CD8-positive, alpha-beta memory T cell (primary cell): ENCODE measurements around the gene NCS1. TPM values are rescaled to one million over a fixed set of nuclear protein-coding genes. Genes with fewer than 3 reads are reported as not detected.

Experiments
- CTCF ChIA-PET: fragments of 350-600 bp; sonication (Branson Sonifier 250); formaldehyde crosslinking; loops from one replicate; lab custom pipeline; 2021; ENCODE audit warnings: antibody characterized with exemption; lab: Charles Lee
- POLR2A ChIA-PET: fragments of 350-600 bp; sonication (Branson Sonifier 250); formaldehyde crosslinking; loops from one replicate; lab custom pipeline; 2021; ENCODE audit warnings: antibody characterized with exemption; lab: Charles Lee
- DNase-seq, 5 donors: peaks; one replicate each; pipeline versions ENCODE4 v3.0.0 to v3.0.0-alpha.2; 2020 to 2022; ENCODE audit warnings: mixed read lengths in 1 of 5
- H3K27ac ChIP-seq: one replicate; pipeline ENCODE4 v1.7.0; 2013; ENCODE audit warnings: low read depth, mild to moderate bottlenecking, low read length, moderate library complexity
- H3K27me3 ChIP-seq: 2 replicates; pipeline ENCODE4 v1.7.0; 2013; ENCODE audit warnings: low read length, mild to moderate bottlenecking; ENCODE audit not compliant: insufficient read depth, poor library complexity, severe bottlenecking
- H3K36me3 ChIP-seq: 2 replicates; pipeline ENCODE4 v1.7.0; 2013; ENCODE audit warnings: mild to moderate bottlenecking, low read length, moderate library complexity; ENCODE audit not compliant: insufficient read depth
- H3K4me1 ChIP-seq: 2 replicates; pipeline ENCODE4 v1.7.0; 2013; ENCODE audit warnings: mild to moderate bottlenecking, low read length, moderate library complexity; ENCODE audit not compliant: insufficient read depth
- H3K4me3 ChIP-seq: 2 replicates; pipeline ENCODE4 v1.7.0; 2013; ENCODE audit warnings: mild to moderate bottlenecking, low read length
- H3K9me3 ChIP-seq: 2 replicates; pipeline ENCODE4 v1.7.0; 2013; ENCODE audit warnings: mild to moderate bottlenecking, low read length
- H3K27ac Mint-ChIP-seq, 8 donors: one replicate each; pipeline ENCODE4 v1.8.0; 2020 to 2021; ENCODE audit warnings: mixed read lengths in 8 of 8, mild to moderate bottlenecking in 6 of 8, inconsistent platforms in 3 of 8, moderate library complexity in 3 of 8
- H3K27me3 Mint-ChIP-seq, 2 donors: one replicate each; pipeline ENCODE4 v1.8.0; 2020 to 2021; ENCODE audit warnings: mixed read lengths in 2 of 2, mild to moderate bottlenecking in 1 of 2, moderate library complexity in 1 of 2
- H3K36me3 Mint-ChIP-seq, 3 donors: one replicate each; pipeline ENCODE4 v1.8.0; 2020 to 2021; ENCODE audit warnings: mixed read lengths in 3 of 3, inconsistent platforms in 1 of 3, mild to moderate bottlenecking in 1 of 3
- H3K4me1 Mint-ChIP-seq, 3 donors: one replicate each; pipeline ENCODE4 v1.8.0; 2020 to 2021; ENCODE audit warnings: mixed read lengths in 3 of 3, inconsistent platforms in 1 of 3, mild to moderate bottlenecking in 1 of 3
- H3K4me3 Mint-ChIP-seq, 7 donors: one replicate each; pipeline ENCODE4 v1.8.0; 2020 to 2021; ENCODE audit warnings: mixed read lengths in 7 of 7, mild to moderate bottlenecking in 6 of 7, moderate library complexity in 4 of 7, inconsistent platforms in 2 of 7
- H3K9me3 Mint-ChIP-seq, 5 donors: one replicate each; pipeline ENCODE4 v1.8.0; 2020 to 2022; ENCODE audit warnings: mixed read lengths in 5 of 5, mild to moderate bottlenecking in 3 of 5, moderate library complexity in 2 of 5, inconsistent platforms in 1 of 5
- polyA plus RNA-seq: library from polyadenylated mRNA; unstranded; fragments of 300-500 nt; fragmentation: Illumina TruSeq; gene quantifications from one replicate; pipeline ENCODE4 v1.2.3, GENCODE V29; 2021
- total RNA-seq, 2 experiments: library from RNA; stranded (reverse); gene quantifications; one replicate each; pipeline ENCODE4 v1.2.3, GENCODE V29; 2021

Gene NCS1
- total and polyA plus RNA-seq, 3 experiments from 2014 or later = 0.54 to 24.3 (median 23.6) TPM

DNA sequence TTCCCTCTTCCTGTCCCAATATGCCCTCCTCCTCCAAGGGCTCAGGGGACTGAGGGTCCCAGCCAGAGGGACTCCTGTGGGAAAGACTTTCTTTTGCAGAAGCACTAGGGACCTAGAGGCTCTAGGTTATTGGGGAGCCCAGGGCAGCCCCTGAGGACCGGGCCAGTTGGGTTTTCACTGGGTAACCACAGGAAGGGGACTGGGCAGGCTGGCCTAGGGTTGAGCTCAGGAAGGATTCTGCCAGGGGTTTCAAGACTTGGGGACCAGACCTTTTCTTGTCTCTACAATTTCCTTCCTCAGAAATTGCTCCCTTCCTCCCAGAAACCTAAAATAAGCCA lies 69.0 kb downstream of the NCS1 start:
- Mint-ChIP-seq H3K36me3 (no peaks in the 10 kb centered on the region), H3K4me3 (no peak overlapping the region), H3K27ac (no peak overlapping the region), H3K4me1 (peaks cover 13 to 30% (median 24%) of the 10 kb centered on the region in 3 donors), H3K27me3 (peaks cover 0 to 1% of the 10 kb centered on the region in 2 donors), H3K9me3 (no peaks in the 10 kb centered on the region)
- no peak overlapping the region for H3K4me3 ChIP-seq
- no peaks in the 10 kb centered on the region for H3K36me3 ChIP-seq
- no peak overlapping the region for H3K27ac ChIP-seq
- POLR2A ChIA-PET = no interaction called here
- CTCF ChIA-PET = interaction anchor here (10.9 kb wide), 1 partner anchor 134 kb away, joined by 86 read pairs; no protein-coding TSS in a partner anchor
- H3K27me3 ChIP-seq = no peaks in the 10 kb centered on the region
- no peaks in the 10 kb centered on the region for H3K9me3 ChIP-seq
- H3K4me1 ChIP-seq = peaks cover 24% of the 10 kb centered on the region
- DNase-seq = no peak

DNA sequence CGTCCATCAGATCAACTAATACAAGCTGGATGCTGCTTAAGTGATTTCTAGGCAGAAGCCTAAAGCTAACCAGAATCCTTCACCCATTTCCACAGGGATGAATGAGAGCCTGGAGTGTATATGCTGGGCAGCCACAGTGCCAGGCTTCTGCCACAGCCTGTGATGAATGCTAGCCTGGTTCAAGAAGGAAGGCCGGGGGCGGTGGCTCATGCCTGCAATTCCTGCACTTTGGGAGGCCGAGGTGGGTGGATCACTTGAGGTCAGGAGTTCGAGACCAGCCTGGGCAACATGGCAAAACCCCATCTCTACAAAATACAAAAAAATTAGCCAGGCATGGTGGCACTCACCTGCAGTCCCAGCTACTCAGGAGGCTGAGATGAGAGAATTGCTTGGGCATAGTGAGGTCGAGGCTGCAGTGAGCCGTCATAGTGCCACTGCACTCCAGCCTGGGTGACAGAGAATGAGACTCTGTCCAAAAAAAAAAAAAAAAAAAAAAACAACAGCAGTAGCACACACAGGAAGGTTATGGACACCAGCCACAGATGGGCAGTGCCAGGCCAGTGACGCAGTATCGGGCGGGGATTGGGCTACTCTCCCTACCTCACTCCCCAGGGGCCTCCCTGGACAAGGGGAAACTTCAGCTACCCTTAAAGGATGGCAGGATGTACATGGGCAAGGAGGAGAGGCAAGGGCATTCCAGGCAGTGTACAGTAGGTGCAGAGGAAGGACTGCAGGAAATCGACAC lies 70.2 kb downstream of the NCS1 start:
- H3K4me1 Mint-ChIP-seq = peaks cover 13 to 26% (median 24%) of the 10 kb centered on the region in 3 donors
- no peak overlapping the region for H3K27ac ChIP-seq
- ChIA-PET CTCF (interaction anchor here (0.8 to 10.9 kb wide), 15 partner anchors 11 to 446 kb away, joined by 3 to 86 read pairs (median 3); no protein-coding TSS in a partner anchor), POLR2A (interaction anchor here (0.6 kb wide), 1 partner anchor 194 kb away, joined by 8 read pairs; no protein-coding TSS in a partner anchor)
- no peak for DNase-seq
- peak overlapping the region; percentile 12 for H3K4me3 ChIP-seq
- peaks cover 21% of the 10 kb centered on the region for H3K4me1 ChIP-seq
- peak overlapping the region in 7 of 8 donors; percentile 13 to 89 (median 70) for H3K27ac Mint-ChIP-seq
- no peaks in the 10 kb centered on the region for H3K36me3 ChIP-seq
- no peaks in the 10 kb centered on the region for H3K36me3 Mint-ChIP-seq
- H3K27me3 Mint-ChIP-seq = peaks cover 0 to 1% of the 10 kb centered on the region in 2 donors
- H3K4me3 Mint-ChIP-seq = peak overlapping the region in 6 of 7 donors; percentile 61 to 82 (median 78)
- no peaks in the 10 kb centered on the region for H3K9me3 ChIP-seq
- H3K9me3 Mint-ChIP-seq = no peaks in the 10 kb centered on the region
- H3K27me3 ChIP-seq = no peaks in the 10 kb centered on the region

DNA sequence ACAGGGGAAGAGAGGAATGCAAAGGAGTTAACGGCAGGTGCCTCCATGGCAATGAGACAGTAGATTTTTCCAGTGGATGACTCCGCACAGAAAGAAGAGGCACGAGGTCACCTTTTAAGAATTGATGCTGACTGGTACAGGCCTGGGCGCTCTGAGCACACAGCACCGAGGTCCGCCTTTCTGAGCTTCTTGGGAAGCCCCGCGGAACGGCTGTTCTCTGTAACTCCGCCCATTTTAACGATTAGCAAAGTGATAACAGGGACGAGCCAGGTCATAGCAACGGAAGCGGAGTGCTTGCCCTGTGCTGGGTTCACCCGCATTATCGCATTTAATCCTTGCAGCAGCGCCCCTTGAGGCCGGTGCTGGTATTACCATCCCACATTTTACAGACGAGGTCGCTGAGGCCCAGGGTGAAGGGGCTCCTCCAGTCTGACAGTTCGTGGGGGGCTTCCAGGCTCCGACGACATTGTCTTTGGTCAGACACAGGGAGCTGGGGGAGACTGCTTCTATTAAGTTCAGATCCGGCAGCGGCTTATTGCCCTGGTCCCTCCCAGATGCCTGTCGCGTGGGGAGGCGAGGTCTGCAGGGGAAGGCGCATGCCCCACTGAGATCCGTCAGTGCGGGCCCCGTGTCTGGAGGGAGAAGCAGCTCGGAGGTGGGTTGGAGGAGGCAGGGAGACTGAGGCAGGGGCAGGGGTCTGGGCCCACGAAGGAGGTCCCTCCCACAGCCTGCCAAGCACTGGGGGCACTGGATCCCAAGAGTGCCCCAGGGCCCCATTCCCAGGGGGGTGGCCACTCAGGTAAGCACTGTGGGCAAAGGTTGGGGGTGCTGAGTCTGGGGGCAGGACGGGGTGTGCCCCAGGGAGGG lies 71.0 kb downstream of the NCS1 start:
- no peaks in the 10 kb centered on the region for H3K27me3 ChIP-seq
- peak overlapping the region in 6 of 7 donors; percentile 61 to 82 (median 78) for H3K4me3 Mint-ChIP-seq
- no peaks in the 10 kb centered on the region for H3K9me3 Mint-ChIP-seq
- H3K27me3 Mint-ChIP-seq = peaks cover 0 to 1% of the 10 kb centered on the region in 2 donors
- peaks cover 21% of the 10 kb centered on the region for H3K4me1 ChIP-seq
- CTCF ChIA-PET = interaction anchor here (0.7 to 10.9 kb wide), 19 partner anchors 9 to 447 kb away, joined by 3 to 86 read pairs (median 4); no protein-coding TSS in a partner anchor
- peak overlapping the region in 7 of 8 donors; percentile 7 to 89 (median 78) for H3K27ac Mint-ChIP-seq
- peak overlapping the region; percentile 12 for H3K4me3 ChIP-seq
- DNase-seq = peak; percentile 60 to 84 (median 74)
- H3K4me1 Mint-ChIP-seq = peaks cover 13 to 26% (median 24%) of the 10 kb centered on the region in 3 donors
- H3K36me3 ChIP-seq = no peaks in the 10 kb centered on the region
- POLR2A ChIA-PET = no interaction called here
- no peaks in the 10 kb centered on the region for H3K36me3 Mint-ChIP-seq
- H3K27ac ChIP-seq = no peak overlapping the region
- no peaks in the 10 kb centered on the region for H3K9me3 ChIP-seq

DNA sequence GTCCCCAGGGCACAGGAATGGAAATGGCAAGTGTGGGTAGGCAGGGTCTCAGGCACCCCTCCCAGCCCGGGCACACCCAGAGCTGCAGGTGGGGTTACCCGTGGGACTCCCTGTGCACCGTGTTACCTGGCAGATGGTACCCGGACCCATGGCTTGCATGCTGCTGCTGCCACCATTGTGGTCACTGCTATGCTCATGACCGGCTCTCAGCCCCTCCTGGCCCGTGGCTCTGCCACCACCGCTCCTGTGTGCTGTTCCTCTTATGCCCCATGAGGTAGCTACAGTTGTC lies 71.6 kb downstream of the NCS1 start:
- H3K36me3 Mint-ChIP-seq = no peaks in the 10 kb centered on the region
- CTCF ChIA-PET = interaction anchor here (0.7 to 10.9 kb wide), 13 partner anchors 8 to 448 kb away, joined by 3 to 86 read pairs (median 4); no protein-coding TSS in a partner anchor
- H3K4me3 ChIP-seq = no peak overlapping the region

DNA sequence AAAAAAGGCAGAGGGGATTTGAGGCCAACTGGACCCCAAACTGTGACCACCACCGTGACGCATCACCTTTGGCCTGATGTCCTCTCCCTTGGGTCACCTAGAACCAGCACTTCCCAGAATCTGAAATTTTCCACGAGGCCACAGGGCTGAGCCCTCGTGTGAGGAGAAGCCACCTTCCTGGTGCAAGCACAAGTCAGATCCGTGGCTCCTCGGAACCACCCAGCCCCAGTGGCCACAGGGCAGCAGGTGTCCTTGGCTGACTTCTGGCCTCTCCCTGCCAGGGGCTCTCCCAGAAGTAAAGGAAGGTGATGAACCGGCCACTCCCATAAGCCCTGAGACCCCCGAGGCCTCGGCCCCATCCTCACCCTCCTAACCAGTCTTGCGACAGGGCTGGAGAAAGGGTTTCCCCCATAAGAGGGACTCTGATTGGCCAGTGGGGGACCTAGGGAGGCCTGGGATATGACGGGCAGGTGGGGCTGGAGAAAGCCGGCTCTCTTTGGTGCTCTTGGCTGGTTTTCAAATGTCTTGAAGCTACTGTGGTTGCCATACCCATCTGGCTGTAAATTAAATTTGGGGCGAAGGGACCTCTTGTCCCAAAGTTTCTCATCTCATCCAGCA lies 72.5 kb downstream of the NCS1 start:
- Mint-ChIP-seq H3K27ac (no peak overlapping the region), H3K36me3 (no peaks in the 10 kb centered on the region), H3K27me3 (peaks cover 0 to 1% of the 10 kb centered on the region in 2 donors), H3K4me1 (peaks cover 13 to 24% (median 21%) of the 10 kb centered on the region in 3 donors), H3K4me3 (no peak overlapping the region), H3K9me3 (no peaks in the 10 kb centered on the region)
- peaks cover 21% of the 10 kb centered on the region for H3K4me1 ChIP-seq
- no peak overlapping the region for H3K4me3 ChIP-seq
- POLR2A ChIA-PET = no interaction called here
- CTCF ChIA-PET = interaction anchor here (1.3 to 10.9 kb wide), 5 partner anchors 10 to 358 kb away, joined by 4 to 86 read pairs (median 6); no protein-coding TSS in a partner anchor
- no peaks in the 10 kb centered on the region for H3K9me3 ChIP-seq
- no peak overlapping the region for H3K27ac ChIP-seq
- no peaks in the 10 kb centered on the region for H3K27me3 ChIP-seq
- DNase-seq = no peak
- no peaks in the 10 kb centered on the region for H3K36me3 ChIP-seq

More for the DNA sequence above, 71.6 kb downstream of the NCS1 start:
- Histone ChIP-seq H3K36me3 (no peaks in the 10 kb centered on the region), H3K27ac (no peak overlapping the region), H3K9me3 (no peaks in the 10 kb centered on the region), H3K4me1 (peaks cover 21% of the 10 kb centered on the region), H3K27me3 (no peaks in the 10 kb centered on the region)
- H3K4me1 Mint-ChIP-seq = peaks cover 13 to 26% (median 24%) of the 10 kb centered on the region in 3 donors
- H3K27me3 Mint-ChIP-seq = peaks cover 0 to 1% of the 10 kb centered on the region in 2 donors
- POLR2A ChIA-PET = no interaction called here
- no peak overlapping the region for H3K27ac Mint-ChIP-seq
- no peak overlapping the region for H3K4me3 Mint-ChIP-seq
- DNase-seq = no peak
- no peaks in the 10 kb centered on the region for H3K9me3 Mint-ChIP-seq

DNA sequence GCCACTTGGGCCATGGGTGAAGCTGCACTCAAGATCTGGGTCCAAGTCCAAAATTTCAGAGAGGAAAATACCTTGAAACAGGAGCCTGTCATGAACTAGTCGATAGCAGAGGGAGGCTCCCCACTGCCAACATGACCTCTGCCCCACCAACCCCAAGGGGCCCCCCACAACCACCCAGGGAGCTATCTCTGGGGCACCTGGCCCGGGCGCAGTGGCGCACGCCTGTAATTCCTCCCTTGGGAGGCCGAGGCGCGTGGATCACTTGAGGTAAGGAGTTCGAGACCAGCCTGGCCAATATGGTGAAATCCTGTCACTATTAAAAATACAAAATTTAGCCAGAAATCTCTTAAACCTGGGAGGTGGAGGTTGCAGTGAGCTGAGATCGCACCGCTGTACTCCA lies 73.3 kb downstream of the NCS1 start:
- ChIA-PET POLR2A (interaction anchor here (0.7 kb wide), 1 partner anchor 109 kb away, joined by 9 read pairs; no protein-coding TSS in a partner anchor), CTCF (interaction anchor here (1.0 to 10.9 kb wide), 2 partner anchors 19 to 138 kb away, joined by 3 to 86 read pairs; no protein-coding TSS in a partner anchor)
- H3K36me3 Mint-ChIP-seq = no peaks in the 10 kb centered on the region
- Histone ChIP-seq H3K4me1 (peaks cover 13% of the 10 kb centered on the region), H3K4me3 (no peak overlapping the region), H3K27me3 (no peaks in the 10 kb centered on the region), H3K9me3 (no peaks in the 10 kb centered on the region), H3K27ac (no peak overlapping the region), H3K36me3 (no peaks in the 10 kb centered on the region)
- no peak overlapping the region for H3K4me3 Mint-ChIP-seq
- peaks cover 13 to 17% (median 16%) of the 10 kb centered on the region in 3 donors for H3K4me1 Mint-ChIP-seq
- H3K9me3 Mint-ChIP-seq = no peaks in the 10 kb centered on the region
- peaks cover 1 to 3% of the 10 kb centered on the region in 2 donors for H3K27me3 Mint-ChIP-seq
- DNase-seq = no peak
- H3K27ac Mint-ChIP-seq = no peak overlapping the region

DNA sequence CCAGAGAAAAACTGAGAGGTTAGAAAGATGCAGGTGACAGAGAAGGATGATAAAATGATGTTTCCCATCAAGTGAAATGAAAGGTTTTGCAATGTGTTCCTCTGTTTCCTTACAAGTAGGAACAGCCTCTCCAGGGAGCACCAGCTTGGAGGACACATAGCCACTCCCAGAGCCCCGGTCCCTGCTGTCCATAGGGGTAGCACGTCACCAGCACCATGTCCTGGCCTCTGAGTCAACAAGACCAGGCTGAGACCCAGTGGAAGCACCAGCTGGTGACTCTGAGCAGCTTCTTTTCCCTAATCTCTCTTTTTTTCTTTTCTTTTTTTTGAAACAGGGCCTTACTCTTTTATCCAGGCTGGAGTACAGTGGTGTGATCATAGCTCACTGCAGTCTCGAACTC lies 73.9 kb downstream of the NCS1 start:
- no peaks in the 10 kb centered on the region for H3K27me3 ChIP-seq
- DNase-seq = no peak
- Mint-ChIP-seq H3K4me3 (no peak overlapping the region), H3K4me1 (peaks cover 9 to 10% (median 10%) of the 10 kb centered on the region in 3 donors), H3K36me3 (no peaks in the 10 kb centered on the region), H3K9me3 (no peaks in the 10 kb centered on the region), H3K27ac (no peak overlapping the region), H3K27me3 (peaks cover 1 to 5% of the 10 kb centered on the region in 2 donors)
- H3K9me3 ChIP-seq = no peaks in the 10 kb centered on the region
- peaks cover 10% of the 10 kb centered on the region for H3K4me1 ChIP-seq
- no peaks in the 10 kb centered on the region for H3K36me3 ChIP-seq
- no peak overlapping the region for H3K4me3 ChIP-seq
- H3K27ac ChIP-seq = no peak overlapping the region
- CTCF ChIA-PET = interaction anchor here (1.0 to 10.9 kb wide), 3 partner anchors 10 to 139 kb away, joined by 3 to 86 read pairs (median 5); no protein-coding TSS in a partner anchor
- POLR2A ChIA-PET = interaction anchor here (0.7 kb wide), 1 partner anchor 110 kb away, joined by 9 read pairs; no protein-coding TSS in a partner anchor
